PC-3 (cell line): ENCODE data around the gene CASQ2.

Source experiments
- EZH2 ChIP-seq: fragments of 300-600 bp; sonication (generic); IDR thresholded peaks from one replicate; pipeline ENCODE4 v1.6.1; 2017; ENCODE audit warnings: antibody characterized with exemption, mild to moderate bottlenecking, low read length; ENCODE audit not compliant: unreplicated experiment
- EZH2phosphoT487 ChIP-seq: fragments of 300-600 bp; sonication (generic); IDR thresholded peaks from 2 replicates; pipeline ENCODE4 v1.6.1; 2018; ENCODE audit warnings: mild to moderate bottlenecking, antibody characterized with exemption, low read length, borderline replicate concordance
- TF ChIP-seq, protein P1 (sequence below): fragments of 300-600 bp; sonication (generic); conservative IDR thresholded peaks from 2 replicates; pipeline ENCODE4 v1.5.1; 2017; ENCODE audit warnings: antibody characterized with exemption, low read depth, mild to moderate bottlenecking, low read length

DNA sequence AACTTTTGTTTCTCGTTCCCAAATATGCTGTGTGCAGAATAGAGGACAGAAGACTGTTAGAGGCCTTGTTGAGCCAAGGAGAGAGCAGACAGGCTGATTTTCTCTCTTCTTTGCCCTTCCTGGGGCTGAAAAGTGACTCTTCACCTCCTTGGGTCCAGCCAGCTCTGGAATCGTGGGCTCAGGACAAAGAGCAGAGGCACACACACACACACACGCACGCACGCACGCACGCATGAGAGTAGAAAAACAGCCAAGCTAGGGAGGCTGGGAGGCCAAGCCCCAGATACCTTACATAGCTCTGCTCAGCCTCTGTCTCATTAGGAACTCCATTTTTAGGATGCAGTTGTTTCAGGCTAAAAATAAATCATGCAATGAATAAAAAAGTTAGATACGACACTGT lies at the start of gene CASQ2:
- TF ChIP-seq, protein P1, sequence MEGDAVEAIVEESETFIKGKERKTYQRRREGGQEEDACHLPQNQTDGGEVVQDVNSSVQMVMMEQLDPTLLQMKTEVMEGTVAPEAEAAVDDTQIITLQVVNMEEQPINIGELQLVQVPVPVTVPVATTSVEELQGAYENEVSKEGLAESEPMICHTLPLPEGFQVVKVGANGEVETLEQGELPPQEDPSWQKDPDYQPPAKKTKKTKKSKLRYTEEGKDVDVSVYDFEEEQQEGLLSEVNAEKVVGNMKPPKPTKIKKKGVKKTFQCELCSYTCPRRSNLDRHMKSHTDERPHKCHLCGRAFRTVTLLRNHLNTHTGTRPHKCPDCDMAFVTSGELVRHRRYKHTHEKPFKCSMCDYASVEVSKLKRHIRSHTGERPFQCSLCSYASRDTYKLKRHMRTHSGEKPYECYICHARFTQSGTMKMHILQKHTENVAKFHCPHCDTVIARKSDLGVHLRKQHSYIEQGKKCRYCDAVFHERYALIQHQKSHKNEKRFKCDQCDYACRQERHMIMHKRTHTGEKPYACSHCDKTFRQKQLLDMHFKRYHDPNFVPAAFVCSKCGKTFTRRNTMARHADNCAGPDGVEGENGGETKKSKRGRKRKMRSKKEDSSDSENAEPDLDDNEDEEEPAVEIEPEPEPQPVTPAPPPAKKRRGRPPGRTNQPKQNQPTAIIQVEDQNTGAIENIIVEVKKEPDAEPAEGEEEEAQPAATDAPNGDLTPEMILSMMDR = no peak
- TF ChIP-seq EZH2phosphoT487 (no peak), EZH2 (no peak)
